ENCODE results near the gene CCT5. TPM values are rescaled to one million over a fixed set of nuclear protein-coding genes. Genes with fewer than 3 reads are reported as not detected.
"Not testable (repeated sequence)": the region's sequence is repeated elsewhere in the genome, so short reads cannot be mapped to it uniquely, and the experiment has no call there.

Gene CCT5
- total RNA-seq, 1 experiment from 2014 or later: 556 TPM

DNA sequence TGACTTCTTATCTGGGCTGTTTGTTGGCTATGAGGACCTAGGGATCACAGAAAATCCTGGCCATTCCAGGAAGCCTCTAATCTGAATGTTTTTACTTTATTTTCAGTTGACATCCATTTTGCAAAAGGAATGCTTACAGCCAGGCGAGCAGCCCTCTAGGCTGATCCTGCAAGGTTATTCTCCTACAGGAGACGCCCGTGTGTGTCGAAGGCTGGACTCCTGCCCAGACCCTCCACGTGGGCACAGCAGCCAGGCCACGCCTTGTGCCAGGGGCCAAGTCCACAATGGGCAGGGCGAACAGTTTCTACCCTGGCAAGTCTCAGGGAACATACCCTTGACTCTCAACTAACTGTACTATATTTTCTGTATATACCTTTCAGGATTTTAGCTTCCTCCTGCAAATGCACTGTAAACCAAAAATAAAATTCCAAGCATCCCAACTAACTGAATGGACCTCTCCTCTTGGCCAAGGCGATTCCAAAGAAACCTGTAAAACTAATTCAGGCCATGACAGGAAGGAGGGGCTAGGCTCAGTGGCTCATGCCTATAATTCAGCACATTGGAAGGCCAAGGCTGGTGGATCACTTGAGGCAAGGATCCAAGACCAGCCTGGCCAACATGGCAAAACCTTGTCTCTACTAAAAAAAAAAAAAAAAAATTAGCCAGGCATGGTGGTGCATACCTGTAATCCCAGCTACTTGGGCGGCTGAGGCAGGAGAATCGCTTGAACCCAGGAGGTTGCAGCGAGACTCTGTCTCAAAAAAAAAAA lies 51.9 kb downstream of the CCT5 start:
- no peak for DNase-seq (ENCODE audit: low read depth)

DNA sequence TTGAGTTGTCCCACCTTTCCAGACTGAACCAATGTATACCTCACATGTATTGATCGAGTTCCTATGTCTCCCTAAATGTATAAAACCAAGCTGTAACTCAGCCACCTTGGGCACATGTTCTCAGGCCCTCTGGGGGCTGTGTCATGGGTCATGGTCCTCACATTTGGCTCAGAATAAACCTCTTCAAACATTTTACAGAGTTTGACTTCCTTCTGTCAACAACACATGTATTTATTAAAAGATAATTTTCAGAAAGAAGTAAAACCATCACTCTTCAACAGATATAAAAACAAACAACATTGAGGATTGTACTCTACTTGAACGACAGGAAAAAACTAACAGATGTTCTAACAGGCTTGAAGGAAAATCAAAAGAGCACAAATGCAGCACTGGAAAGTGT lies 53.1 kb downstream of the CCT5 start:
- no peak for DNase-seq (ENCODE audit: low read depth)

DNA sequence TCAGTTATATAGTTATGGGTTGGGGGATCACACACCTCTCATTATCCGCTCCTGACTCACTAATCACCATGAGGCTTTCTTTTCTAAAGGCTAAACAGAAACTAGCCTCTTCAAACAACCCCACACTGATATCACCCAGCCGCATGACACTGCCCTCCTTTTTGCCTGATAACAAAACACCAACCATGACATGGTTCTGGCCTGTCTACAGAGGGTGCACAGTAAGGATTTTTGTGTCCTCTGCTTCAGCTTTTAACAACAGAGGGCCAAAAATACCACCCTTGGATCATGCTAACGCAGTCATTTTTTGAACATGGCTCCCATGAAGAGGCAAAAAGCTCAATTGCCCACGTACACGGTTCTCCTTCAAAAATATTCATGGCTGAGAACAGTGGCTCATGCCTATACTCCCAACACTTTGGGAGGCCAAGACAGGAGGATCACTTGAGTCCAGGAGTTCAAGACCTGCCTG lies 53.7 kb downstream of the CCT5 start:
- DNase-seq (ENCODE audit: low read depth): no peak

DNA sequence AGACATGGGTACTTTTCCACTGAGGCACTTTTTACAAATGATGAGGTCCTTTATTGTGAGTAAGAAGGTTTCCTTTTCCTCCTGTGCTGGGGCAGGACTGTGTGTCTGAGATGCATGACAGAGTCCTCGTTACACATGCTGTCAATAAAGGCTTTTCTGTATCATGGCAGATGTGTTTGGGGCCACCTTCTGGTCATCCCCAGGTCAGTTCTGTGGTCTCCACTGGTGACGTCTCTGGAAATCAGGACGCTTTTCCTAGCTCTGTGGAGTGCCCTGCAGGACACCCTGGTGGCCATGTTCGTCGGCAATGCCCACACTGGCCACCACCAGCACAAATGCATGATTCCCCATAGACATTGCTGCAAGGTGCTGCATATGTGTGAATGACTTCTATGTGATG lies 54.9 kb downstream of the CCT5 start:
- DNase-seq (ENCODE audit: low read depth): no peak

DNA sequence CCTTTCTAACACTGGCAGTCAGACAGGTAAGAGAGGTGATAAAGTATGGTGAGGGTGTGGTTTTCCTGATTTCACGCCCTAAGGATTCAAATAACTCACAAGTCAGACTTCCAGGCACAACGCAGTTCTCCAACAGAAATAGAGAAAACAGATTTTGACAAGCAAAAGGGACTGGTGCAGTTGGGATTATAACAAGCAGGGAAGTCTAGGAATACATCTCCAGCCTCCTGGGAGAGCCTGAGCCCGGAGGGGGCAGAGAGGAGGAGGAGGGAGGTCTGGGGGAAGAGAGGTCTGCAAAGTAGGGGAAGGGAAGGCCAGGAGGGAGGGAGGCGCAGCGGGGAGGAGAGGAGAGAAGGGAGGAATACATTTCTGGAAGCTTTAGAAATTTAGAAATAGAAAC lies 56.0 kb downstream of the CCT5 start:
- DNase-seq (ENCODE audit: low read depth): no peak

DNA sequence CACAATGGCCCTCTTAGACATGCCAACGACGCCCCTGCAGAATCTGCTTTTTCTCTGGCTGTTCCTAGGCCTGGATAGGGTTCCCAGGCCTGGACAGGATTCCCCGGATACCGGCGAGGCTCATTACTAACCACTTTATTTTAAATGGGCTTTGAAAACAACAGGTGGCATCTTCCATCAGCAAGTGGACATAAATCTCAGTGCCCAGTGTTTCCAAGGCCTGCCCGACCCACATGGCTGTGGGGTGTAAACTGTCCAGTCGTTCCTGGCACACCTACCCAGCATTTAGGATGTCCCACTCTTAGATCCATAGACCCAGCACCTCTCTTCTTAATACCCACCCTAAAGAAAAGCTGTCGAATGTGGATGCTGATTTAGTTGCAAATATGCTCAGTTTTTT lies 56.7 kb downstream of the CCT5 start:
- peak; percentile 37 for DNase-seq (ENCODE audit: low read depth)

DNA sequence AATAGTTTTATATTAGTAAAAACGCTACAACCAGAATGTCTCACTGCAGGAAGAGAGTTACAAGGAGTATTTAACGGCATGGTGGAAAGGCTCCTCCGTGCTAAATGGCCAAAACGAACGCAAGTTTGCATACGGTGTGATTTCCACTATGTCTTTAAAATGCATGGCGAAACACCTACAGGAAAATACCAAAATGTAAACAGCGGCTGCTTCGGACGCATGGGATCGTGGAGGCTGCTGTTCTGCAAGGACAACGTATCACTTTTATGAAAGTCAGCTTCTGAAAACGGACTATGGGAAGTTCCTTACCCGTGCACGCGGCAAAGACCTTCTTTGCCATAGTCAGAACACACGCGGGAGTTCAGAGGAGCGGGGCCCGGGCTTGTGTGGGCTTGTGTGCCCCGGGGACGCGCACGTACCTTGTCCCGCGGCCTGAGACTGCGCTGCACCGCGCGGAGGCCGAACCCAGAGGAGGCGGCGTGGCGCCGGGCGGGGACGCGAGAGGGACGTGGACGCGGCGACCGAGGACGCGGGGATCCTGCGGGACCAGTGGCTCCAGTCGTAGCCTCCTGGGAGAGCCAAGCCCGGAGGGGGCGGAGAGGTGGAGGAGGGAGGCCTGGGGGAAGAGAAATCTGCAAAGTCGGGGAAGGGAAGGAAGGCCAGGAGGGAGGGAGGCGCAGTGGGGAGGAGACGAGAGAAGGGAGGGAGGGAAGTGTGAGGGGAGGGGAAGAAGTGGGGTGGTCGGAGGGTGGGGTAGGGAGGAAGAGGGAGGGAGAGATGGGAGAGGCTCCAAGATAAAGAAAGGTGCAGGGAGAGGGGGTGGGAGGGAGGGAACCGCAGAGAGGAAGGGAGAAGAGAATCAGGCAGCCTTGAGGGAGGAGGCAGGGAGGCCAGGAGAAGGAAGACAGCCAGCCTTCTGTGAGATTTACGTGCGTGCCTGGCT lies 57.4 kb downstream of the CCT5 start, which contains the start of gene CMBL:
TSS of gene CMBL (minus strand) at position 697 of the 943 bp plus-strand sequence. CDS start 17,140 bp downstream, outside the sequence.
- DNase-seq (ENCODE audit: low read depth): peak; percentile 49

DNA sequence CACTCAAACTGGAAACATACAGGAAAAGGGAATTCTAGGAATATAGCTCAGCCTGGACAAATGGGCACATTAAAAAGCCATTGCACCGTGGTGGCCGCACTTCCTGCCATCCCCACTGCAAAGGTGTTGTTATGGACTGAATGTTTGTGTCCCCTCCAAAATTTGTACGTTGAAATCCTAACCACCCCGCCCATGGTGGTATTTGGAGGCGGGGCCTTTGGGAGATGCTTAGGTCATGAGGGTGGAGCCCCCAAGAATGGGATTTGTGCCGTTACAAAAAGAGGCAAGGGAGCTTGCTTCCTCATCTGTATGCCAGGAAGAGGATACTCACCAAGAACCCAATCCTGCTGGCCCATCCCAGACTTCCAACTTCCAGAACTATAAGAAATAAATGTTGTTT lies 58.8 kb downstream of the CCT5 start:
- no peak for DNase-seq (ENCODE audit: low read depth)

DNA sequence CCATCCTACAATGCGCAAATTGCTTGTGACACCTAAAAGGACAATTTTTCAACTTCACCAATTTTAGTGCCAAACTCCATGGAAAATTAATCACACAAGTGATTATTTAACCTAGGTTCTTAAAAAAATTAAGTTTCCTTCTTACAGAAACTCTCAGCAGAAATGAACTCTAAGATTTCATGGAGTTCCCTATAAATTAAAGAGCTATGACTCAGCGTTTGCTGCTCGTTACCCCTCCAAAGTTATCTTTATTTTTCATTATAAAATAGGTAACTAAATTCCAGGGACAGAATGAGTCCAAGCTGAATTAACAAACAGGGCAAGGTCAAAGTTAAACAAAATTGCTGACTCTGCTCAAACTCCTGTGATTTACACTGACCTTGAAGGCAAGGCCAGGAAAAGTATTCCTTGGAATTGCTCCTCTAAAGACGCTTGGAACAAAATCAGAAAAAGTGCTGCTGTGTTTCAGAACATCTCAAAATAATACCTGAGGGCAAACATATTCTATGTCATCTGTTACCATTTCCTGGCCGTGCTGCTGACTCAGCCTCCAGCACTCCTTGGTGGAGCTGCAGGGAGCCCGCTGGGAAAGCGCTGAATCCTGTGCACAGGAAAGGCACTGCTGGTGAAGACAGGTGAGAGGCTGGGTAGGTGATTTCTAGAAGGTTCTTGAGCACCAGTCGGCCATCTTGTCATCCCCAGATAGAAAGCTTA lies 60.1 kb downstream of the CCT5 start:
- no peak for DNase-seq (ENCODE audit: low read depth)

DNA sequence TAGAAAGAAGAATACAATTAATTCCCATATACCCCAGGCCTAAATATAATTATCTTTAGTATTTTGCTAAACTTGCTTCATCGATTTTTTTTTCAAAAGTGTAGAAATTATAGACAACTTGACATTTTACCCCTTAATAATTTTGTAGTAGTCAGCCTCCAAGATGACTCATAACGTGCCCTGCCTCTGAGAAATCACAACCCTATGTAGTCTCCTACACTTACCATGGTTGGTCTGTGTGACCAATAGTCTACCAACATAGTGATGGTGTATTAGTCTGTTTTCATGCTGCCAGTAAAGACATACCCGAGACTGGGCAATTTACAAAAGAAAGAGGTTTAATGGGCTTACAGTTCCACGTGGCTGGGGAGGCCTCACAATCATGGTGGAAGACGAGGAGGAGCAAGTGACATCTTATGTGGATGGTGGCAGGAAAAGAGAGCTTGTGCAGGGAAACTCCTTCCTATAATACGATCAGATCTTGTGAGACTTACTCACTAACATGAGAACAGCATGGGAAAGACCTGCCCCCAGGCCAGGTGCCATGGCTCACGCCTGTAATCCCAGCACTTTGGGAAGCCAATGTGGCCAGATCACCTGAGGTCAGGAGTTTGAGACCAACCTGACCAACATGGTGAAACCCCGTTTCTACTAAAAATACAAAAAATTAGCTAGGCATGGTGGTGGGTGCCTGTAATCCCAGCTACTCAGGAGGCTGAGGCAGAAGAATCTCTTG lies 60.9 kb downstream of the CCT5 start:
- not testable (repeated sequence) for DNase-seq (ENCODE audit: low read depth)

DNA sequence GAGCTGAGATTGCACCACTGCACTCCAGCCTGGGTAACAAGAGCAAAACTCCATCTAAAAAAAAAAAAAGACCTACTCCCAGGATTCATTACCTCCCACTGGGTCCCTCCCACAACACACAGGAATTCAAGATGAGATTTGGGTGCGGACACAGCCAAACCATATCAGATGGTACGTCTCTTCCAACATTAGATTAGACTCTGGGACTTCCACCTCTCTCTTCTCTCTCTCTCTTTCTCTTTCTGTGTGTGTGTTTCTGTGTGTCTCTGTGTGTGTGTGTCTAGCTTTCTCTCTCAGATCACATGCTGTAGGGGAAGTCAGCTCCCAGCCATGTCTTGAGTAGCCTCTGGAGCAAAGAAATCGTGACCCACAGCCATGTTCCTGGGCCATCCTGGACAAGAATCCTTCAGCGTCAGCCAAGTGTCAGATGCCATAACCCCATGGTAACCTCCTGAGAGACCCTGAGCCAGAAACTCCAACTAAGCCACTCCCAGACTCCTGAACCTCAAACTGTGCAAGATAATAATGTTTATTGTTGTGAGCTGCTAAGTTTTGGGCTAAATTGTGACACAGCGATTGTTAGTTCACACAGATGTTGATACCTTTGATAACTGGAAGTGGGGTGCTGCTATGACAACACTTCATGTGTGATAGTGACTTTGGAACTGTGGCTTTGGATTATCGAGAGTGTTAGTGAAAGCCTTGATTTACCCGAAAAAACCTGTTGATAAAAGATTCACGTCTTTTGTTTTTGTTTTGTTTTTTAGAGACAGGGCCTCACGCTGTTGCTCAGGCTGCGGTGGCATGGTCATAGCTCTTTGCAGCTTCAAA lies 61.7 kb downstream of the CCT5 start:
- no peak for DNase-seq (ENCODE audit: low read depth)

DNA sequence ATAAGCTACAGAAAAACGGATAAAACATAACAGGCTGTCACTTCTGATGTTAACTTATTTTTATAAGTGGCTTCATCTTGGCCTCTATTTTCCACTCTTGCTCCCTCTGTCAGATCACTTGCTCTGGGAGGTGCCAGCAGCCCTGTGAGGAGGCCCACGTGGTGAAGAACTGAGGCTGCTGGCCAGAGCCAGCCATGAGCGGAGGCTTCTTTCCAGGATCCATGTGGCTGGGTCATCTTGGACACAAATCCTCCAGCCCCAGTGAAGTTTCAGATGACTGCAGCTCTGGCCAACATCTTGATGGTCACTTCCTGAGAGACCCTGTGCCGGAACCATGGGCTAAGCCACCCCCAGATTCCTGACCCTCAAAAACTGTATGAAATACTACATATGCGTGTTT lies 65.1 kb downstream of the CCT5 start:
- no peak for DNase-seq (ENCODE audit: low read depth)

Other genes starting within 250 kb of the CCT5 start
- gene ATPSCKMT, start 392 bp upstream of the CCT5 start, total RNA-seq (2014; rRNA removed): 48.2 and 55.5 TPM in 2 replicates
- gene CMBL, start 57.6 kb downstream of the CCT5 start, total RNA-seq (2014; rRNA removed): 2.9 and 4.0 TPM in 2 replicates
- 20.7 and 28.7 TPM in 2 replicates for gene MARCHF6, start 103.4 kb downstream of the CCT5 start, total RNA-seq (2014; rRNA removed)
- 1.1 and 1.3 TPM in 2 replicates for gene ROPN1L, start 191.6 kb downstream of the CCT5 start, total RNA-seq (2014; rRNA removed)